ENCODE results near the gene CAPN12.

CAPN12 gene

GRCh38 chr19:38684862-38685665, 59.2 kb downstream of the CAPN12 start:
- no peak for TF ChIP-seq CTCF (IDR thresholded peaks at IDR 0.05; ENCODE audit: low read depth, low read length)
- H3K4me3 ChIP-seq (replicated peaks in 1 of 2; ENCODE audit: low read depth in 2 of 2, low read length in 2 of 2) = no peak overlapping the region
- no peak for DNase-seq (ENCODE audit: low read depth in 2 of 2)

- H3K4me3 ChIP-seq (replicated peaks in 1 of 2; ENCODE audit: low read depth in 2 of 2, low read length in 2 of 2) = no peak overlapping the region
- DNase-seq (ENCODE audit: low read depth in 2 of 2) = peak; percentile 95 to 96
- no peak for TF ChIP-seq CTCF (IDR thresholded peaks at IDR 0.05; ENCODE audit: low read depth, low read length)
These were observed 60.0 kb downstream of the CAPN12 start for GRCh38 chr19:38684078-38684861.

GRCh38 chr19:38683393-38684077, 60.7 kb downstream of the CAPN12 start:
- DNase-seq (ENCODE audit: low read depth in 2 of 2) = peak; percentile 87 to 94
- H3K4me3 ChIP-seq (replicated peaks in 1 of 2; ENCODE audit: low read depth in 2 of 2, low read length in 2 of 2) = no peak overlapping the region
- TF ChIP-seq CTCF (IDR thresholded peaks at IDR 0.05; ENCODE audit: low read depth, low read length) = no peak

GRCh38 chr19:38682872-38683392, 61.3 kb downstream of the CAPN12 start:
- no peak for TF ChIP-seq CTCF (IDR thresholded peaks at IDR 0.05; ENCODE audit: low read depth, low read length)
- no peak for DNase-seq (ENCODE audit: low read depth in 2 of 2)
- no peak overlapping the region for H3K4me3 ChIP-seq (replicated peaks in 1 of 2; ENCODE audit: low read depth in 2 of 2, low read length in 2 of 2)

GRCh38 chr19:38682195-38682867, 61.9 kb downstream of the CAPN12 start:
- no peak for TF ChIP-seq CTCF (IDR thresholded peaks at IDR 0.05; ENCODE audit: low read depth, low read length)
- no peak for DNase-seq (ENCODE audit: low read depth in 2 of 2)
- H3K4me3 ChIP-seq (replicated peaks in 1 of 2; ENCODE audit: low read depth in 2 of 2, low read length in 2 of 2) = no peak overlapping the region
